Lower lobe of right lung (tissue), 2 donors: ENCODE measurements around the gene ZNF320. TPM values are rescaled to one million over a fixed set of nuclear protein-coding genes. Genes with fewer than 3 reads are reported as not detected.

ENCODE experiments used
- ATAC-seq, 2 donors: fragments of 200-7000 bp; cut with Tn5 transposase; one replicate each; pipeline ENCODE4 v1.9.1; 2020 to 2022; ENCODE audit warnings: mild to moderate bottlenecking in 2 of 2, moderate library complexity in 2 of 2
- DNase-seq: peaks from one replicate; pipeline ENCODE4 v3.0.0-alpha.2; 2020
- H3K27ac ChIP-seq: fragments of 200-600 bp; one replicate; pipeline ENCODE4 v1.8.0; 2022
- H3K27me3 ChIP-seq: fragments of 200-600 bp; one replicate; pipeline ENCODE4 v1.8.0; 2022; ENCODE audit warnings: low read depth
- H3K36me3 ChIP-seq: fragments of 200-600 bp; one replicate; pipeline ENCODE4 v1.8.0; 2022; ENCODE audit warnings: mild to moderate bottlenecking
- H3K4me1 ChIP-seq: fragments of 200-600 bp; one replicate; pipeline ENCODE4 v1.8.0; 2022
- H3K4me3 ChIP-seq: fragments of 200-600 bp; one replicate; pipeline ENCODE4 v1.8.0; 2022; ENCODE audit warnings: mild to moderate bottlenecking
- H3K9me3 ChIP-seq: fragments of 200-600 bp; one replicate; pipeline ENCODE4 v1.8.0; 2022
- intact Hi-C: fragments of 100-400 bp; cut with DNase I; formaldehyde crosslinking; loops from one replicate; pipeline ENCODE4 v1.11.0; 2022
- total RNA-seq: library from RNA; stranded (reverse); fragmentation: NEBNext Ultra II Directional; extraction: Animal tissue kit (Norgen Biotek cat#: 25700); gene quantifications from one replicate; pipeline ENCODE4 v1.2.1, GENCODE V29; 2021
- TF ChIP-seq, protein P1 (sequence below): fragments of 200-600 bp; IDR thresholded peaks from one replicate; pipeline ENCODE4 v1.8.0; 2022; ENCODE audit warnings: antibody characterized with exemption, mild to moderate bottlenecking
- donor health status: DM: no; HTN: yes; CAD: no; lungs with severe emphysema.

The ZNF320 gene
- total RNA-seq, 1 donor from 2014 or later = 19.7 TPM

DNA sequence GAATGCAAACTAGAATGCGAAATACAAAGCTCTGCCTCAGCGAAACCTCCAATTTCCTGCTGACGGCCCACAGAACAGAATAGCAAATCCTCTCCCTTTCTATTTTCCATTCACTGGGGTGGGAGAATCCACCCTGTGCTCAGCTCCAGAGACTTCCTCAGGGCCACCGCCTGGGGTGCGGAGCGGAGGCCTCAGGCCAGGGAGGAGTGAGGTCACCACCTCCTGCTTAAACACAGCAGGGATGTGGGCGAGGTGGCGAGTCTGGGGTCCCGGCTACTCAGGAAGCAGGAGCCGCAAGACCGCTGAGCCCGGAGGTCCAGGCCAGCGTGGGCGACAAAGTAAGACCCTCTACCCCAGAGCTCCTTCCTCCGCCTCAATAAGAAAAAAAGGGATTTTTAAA is 666 bp upstream of the ZNF320 start:
- Histone ChIP-seq H3K27me3 (no peaks in the 10 kb centered on the region), H3K9me3 (no peaks in the 10 kb centered on the region), H3K4me3 (peak overlapping the region; percentile 93), H3K36me3 (peaks cover 9% of the 10 kb centered on the region), H3K4me1 (peaks cover 12% of the 10 kb centered on the region), H3K27ac (peak overlapping the region; percentile 94)
- intact Hi-C loops = no loop called here
- DNase-seq (no peak), ATAC-seq (no peak)
- TF ChIP-seq, protein P1, sequence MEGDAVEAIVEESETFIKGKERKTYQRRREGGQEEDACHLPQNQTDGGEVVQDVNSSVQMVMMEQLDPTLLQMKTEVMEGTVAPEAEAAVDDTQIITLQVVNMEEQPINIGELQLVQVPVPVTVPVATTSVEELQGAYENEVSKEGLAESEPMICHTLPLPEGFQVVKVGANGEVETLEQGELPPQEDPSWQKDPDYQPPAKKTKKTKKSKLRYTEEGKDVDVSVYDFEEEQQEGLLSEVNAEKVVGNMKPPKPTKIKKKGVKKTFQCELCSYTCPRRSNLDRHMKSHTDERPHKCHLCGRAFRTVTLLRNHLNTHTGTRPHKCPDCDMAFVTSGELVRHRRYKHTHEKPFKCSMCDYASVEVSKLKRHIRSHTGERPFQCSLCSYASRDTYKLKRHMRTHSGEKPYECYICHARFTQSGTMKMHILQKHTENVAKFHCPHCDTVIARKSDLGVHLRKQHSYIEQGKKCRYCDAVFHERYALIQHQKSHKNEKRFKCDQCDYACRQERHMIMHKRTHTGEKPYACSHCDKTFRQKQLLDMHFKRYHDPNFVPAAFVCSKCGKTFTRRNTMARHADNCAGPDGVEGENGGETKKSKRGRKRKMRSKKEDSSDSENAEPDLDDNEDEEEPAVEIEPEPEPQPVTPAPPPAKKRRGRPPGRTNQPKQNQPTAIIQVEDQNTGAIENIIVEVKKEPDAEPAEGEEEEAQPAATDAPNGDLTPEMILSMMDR = no peak

DNA sequence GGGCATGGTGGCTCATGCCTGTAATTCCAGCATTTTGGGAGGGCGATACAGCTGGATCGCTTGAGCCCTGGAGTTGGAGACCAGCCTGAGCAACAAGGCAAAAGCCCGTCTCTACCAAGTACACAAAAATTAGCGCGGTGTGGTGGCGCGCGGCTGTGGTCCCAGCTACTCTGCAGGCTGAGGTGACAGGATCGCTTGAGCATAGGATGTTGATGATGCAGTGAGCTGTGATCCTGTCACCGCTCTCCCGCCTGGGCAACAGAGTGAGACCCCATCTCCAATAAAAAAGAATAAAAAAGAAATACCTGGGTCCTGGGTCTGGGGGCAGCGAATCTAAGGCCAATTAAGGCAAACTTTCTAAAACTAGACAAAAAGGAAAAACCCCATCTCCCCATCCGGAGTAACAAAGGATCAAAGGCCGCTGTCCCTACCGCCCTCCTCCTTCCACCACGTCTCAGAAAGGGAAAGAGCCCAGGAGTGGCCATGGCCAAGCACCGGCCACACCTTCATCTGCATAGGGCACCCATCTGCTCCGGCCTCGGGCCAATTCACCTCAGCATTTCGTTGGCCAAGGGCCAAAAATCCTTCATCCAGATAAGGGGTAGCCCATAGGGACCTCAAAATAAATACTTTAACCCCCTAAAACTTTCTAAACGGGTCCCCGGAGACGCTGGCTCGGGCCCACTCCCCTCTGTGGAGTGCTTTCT is 851 bp downstream of the ZNF320 start:
- peaks cover 12% of the 10 kb centered on the region for H3K4me1 ChIP-seq
- H3K4me3 ChIP-seq = peak overlapping the region; percentile 93
- intact Hi-C loops = no loop called here
- H3K27ac ChIP-seq = peak overlapping the region; percentile 94
- H3K9me3 ChIP-seq = no peaks in the 10 kb centered on the region
- peaks cover 18% of the 10 kb centered on the region for H3K36me3 ChIP-seq
- peak; percentile 76 to 80 for ATAC-seq
- no peaks in the 10 kb centered on the region for H3K27me3 ChIP-seq
- peak; percentile 53 for DNase-seq
- TF ChIP-seq, protein P1 = no peak

DNA sequence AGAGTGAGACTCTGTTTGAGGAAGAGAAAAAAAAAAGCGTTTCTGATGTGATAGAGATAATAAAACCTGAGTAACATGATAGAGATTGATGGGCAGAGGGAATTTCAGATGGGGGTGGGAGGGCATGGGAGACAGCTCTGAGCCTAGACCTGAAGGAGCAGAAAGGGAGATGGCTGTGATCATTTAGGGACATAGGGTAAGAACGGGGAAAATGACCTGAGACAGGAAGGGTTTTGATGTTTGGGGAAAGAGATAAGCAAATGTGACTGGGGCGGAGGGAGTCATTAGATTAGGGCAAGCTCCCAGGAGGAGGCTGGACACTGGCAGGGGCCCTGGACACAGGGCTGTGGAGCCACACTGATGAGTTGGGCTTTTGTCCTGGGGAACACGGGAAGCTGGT is 6.1 kb downstream of the ZNF320 start:
- H3K36me3 ChIP-seq = peaks cover 64% of the 10 kb centered on the region

DNA sequence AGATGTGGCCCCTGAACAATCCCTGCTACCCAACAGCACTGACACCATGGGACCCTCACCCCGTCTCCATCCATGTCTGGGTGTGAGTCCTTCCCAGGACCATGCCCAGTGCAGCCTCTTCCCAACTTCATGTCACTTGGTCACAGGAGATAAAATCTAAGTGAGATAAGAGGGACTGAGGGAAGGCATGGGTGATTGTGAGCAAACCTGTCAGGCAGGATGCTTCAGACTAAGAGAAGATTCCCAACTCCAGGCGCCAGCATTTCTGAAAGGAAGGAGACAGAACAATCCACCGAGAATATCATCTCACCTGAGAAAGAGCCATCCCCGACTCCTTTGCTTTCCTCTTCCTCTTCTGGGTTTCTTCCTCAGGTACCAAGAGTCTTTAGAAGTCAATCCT is 7.5 kb downstream of the ZNF320 start:
- peaks cover 4% of the 10 kb centered on the region for H3K9me3 ChIP-seq

More for the DNA sequence above, 6.1 kb downstream of the ZNF320 start:
- Histone ChIP-seq H3K4me3 (no peak overlapping the region), H3K4me1 (peaks cover 6% of the 10 kb centered on the region), H3K27ac (no peak overlapping the region), H3K9me3 (peaks cover 3% of the 10 kb centered on the region), H3K27me3 (no peaks in the 10 kb centered on the region)
- intact Hi-C loops = no loop called here
- DNase-seq (no peak), ATAC-seq (no peak)
- TF ChIP-seq, protein P1 = no peak

DNA sequence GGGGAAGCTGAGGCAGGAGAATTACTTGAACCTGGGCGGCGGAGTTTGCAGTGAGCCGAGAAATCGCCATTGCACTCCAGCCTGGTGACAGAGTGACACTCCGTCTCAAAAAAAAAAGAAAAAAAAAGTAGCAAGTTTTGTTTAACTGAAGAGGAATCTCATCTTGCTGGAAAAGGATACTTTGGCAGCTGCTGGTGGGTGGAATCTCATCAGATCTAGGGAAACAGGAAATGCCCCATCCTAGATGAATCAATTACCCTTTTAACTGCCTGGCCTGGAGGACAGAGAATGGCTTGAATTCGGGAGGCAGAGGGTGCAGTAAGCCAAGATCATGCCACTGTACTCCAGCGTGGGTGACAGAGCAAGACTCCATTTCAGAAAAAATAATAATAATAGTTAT is 8.4 kb downstream of the ZNF320 start:
- intact Hi-C loops = no loop called here
- no peaks in the 10 kb centered on the region for H3K27me3 ChIP-seq
- peaks cover 80% of the 10 kb centered on the region for H3K36me3 ChIP-seq
- DNase-seq (no peak), ATAC-seq (no peak)
- H3K27ac ChIP-seq = no peak overlapping the region
- H3K4me3 ChIP-seq = no peak overlapping the region
- no peaks in the 10 kb centered on the region for H3K4me1 ChIP-seq
- TF ChIP-seq, protein P1 = no peak
- H3K9me3 ChIP-seq = peaks cover 4% of the 10 kb centered on the region

More for the DNA sequence above, 7.5 kb downstream of the ZNF320 start:
- no peak for ATAC-seq
- Histone ChIP-seq H3K4me1 (no peaks in the 10 kb centered on the region), H3K36me3 (peaks cover 77% of the 10 kb centered on the region), H3K27me3 (no peaks in the 10 kb centered on the region), H3K4me3 (no peak overlapping the region), H3K27ac (no peak overlapping the region)
- intact Hi-C loops = no loop called here
- TF ChIP-seq, protein P1 = no peak
- DNase-seq = no peak
